VCaP (cell line): Measurements from ENCODE around the gene COL13A1.

Experiments
- H3K27ac ChIP-seq: fragments of 450-650 bp; 2 replicates; pipeline ENCODE4 v1.5.1; 2017
- CTCF ChIP-seq: fragments of 450-650 bp; conservative IDR thresholded peaks from 2 replicates; pipeline ENCODE4 v1.5.1; 2017; ENCODE audit warnings: mild to moderate bottlenecking, moderate library complexity

The COL13A1 gene

GRCh38 chr10:69846293-69846921 is 44.7 kb downstream of the COL13A1 start:
- peak overlapping the region; percentile 75 for H3K27ac ChIP-seq
- TF ChIP-seq CTCF = no peak

- H3K27ac ChIP-seq = no peak overlapping the region; the same call in 1 of the 2 replicates
These were observed 45.8 kb downstream of the COL13A1 start for GRCh38 chr10:69847458-69847857.

GRCh38 chr10:69847883-69848282 is 46.2 kb downstream of the COL13A1 start:
- no peak for TF ChIP-seq CTCF
- no peak overlapping the region for H3K27ac ChIP-seq

More at GRCh38 chr10:69847458-69847857, 45.8 kb downstream of the COL13A1 start:
- no peak for TF ChIP-seq CTCF

- no peak overlapping the region for H3K27ac ChIP-seq
- no peak for TF ChIP-seq CTCF
These were observed 46.7 kb downstream of the COL13A1 start for GRCh38 chr10:69848454-69848853.

- no peak overlapping the region for H3K27ac ChIP-seq
- no peak for TF ChIP-seq CTCF
These were observed 48.1 kb downstream of the COL13A1 start for GRCh38 chr10:69849825-69850224.

GRCh38 chr10:69850440-69850839 is 48.7 kb downstream of the COL13A1 start:
- no peak overlapping the region for H3K27ac ChIP-seq
- no peak for TF ChIP-seq CTCF

- H3K27ac ChIP-seq = no peak overlapping the region
- no peak for TF ChIP-seq CTCF
These were observed 49.6 kb downstream of the COL13A1 start for GRCh38 chr10:69851306-69851705.
